GM21619 (cell line): Measurements from ENCODE around the gene EFEMP2.

Source experiments
- ATAC-seq: cut with Tn5 transposase; IDR thresholded peaks from one replicate; pipeline ENCODE4 v1.9.1; 2021; ENCODE audit not compliant: unreplicated experiment

Gene EFEMP2

GRCh38 chr11:65826984-65827735 lies 45.4 kb downstream of the EFEMP2 start:
- ATAC-seq: no peak

- no peak for ATAC-seq
These were observed 49.6 kb downstream of the EFEMP2 start for GRCh38 chr11:65822776-65823528.

GRCh38 chr11:65821107-65821506 lies 51.5 kb downstream of the EFEMP2 start:
- ATAC-seq: no peak

- peak; percentile 80 for ATAC-seq
These were observed 54.5 kb downstream of the EFEMP2 start for GRCh38 chr11:65817835-65818680.

- no peak for ATAC-seq
These were observed 55.2 kb downstream of the EFEMP2 start for GRCh38 chr11:65817312-65817834.

GRCh38 chr11:65816696-65817095 lies 55.9 kb downstream of the EFEMP2 start:
- no peak for ATAC-seq
